Measurements from ENCODE around the gene ZNF532.

Gene ZNF532

DNA sequence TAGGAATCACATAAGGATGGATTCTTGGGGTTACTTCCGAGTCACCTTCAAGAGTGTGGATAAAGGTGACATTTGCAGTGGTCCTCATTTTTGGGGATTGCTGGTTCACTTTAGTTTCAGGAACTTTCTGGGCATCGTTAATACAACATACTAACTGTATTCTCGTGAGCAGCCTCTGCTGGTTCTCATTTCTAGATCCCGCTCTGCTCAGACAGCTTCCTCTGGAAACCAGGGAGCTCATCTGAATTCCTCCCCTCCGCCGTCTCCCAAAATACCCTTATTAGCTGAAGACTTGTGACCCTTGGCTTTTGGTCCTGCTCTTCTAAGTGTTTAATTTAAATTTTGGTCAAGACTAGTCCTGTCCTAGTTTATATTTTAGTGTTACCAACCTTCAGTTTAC, 64.5 kb downstream of the ZNF532 start:
- TF ChIP-seq, protein P1, sequence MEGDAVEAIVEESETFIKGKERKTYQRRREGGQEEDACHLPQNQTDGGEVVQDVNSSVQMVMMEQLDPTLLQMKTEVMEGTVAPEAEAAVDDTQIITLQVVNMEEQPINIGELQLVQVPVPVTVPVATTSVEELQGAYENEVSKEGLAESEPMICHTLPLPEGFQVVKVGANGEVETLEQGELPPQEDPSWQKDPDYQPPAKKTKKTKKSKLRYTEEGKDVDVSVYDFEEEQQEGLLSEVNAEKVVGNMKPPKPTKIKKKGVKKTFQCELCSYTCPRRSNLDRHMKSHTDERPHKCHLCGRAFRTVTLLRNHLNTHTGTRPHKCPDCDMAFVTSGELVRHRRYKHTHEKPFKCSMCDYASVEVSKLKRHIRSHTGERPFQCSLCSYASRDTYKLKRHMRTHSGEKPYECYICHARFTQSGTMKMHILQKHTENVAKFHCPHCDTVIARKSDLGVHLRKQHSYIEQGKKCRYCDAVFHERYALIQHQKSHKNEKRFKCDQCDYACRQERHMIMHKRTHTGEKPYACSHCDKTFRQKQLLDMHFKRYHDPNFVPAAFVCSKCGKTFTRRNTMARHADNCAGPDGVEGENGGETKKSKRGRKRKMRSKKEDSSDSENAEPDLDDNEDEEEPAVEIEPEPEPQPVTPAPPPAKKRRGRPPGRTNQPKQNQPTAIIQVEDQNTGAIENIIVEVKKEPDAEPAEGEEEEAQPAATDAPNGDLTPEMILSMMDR (IDR thresholded peaks at IDR 0.05; ENCODE audit: control insufficient read depth, extremely low read depth, insufficient read depth), result no peak
- DNase-seq (ENCODE audit: low read depth), result no peak
- no peak overlapping the region for H3K4me3 ChIP-seq (ENCODE audit: low read depth, low read length)

DNA sequence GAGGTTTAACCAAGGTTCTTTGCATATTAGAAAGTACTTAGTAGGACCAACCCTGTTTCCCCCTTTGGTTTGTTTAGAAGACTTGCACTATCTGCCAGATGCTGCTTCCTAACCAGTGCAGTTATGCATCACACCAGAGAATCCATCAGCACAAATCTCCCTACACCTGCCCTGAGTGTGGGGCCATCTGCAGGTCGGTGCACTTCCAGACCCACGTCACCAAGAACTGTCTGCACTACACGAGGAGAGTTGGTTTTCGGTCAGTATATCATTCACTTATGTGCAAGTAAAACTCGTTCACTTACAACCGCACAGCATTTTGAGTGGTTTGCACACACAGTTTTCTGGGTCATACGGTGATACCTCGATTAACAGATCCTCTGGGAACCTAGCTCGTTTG, 69.7 kb downstream of the ZNF532 start:
- TF ChIP-seq, protein P1 (IDR thresholded peaks at IDR 0.05; ENCODE audit: control insufficient read depth, extremely low read depth, insufficient read depth), result no peak
- no peak for DNase-seq (ENCODE audit: low read depth)
- H3K4me3 ChIP-seq (ENCODE audit: low read depth, low read length), result no peak overlapping the region

DNA sequence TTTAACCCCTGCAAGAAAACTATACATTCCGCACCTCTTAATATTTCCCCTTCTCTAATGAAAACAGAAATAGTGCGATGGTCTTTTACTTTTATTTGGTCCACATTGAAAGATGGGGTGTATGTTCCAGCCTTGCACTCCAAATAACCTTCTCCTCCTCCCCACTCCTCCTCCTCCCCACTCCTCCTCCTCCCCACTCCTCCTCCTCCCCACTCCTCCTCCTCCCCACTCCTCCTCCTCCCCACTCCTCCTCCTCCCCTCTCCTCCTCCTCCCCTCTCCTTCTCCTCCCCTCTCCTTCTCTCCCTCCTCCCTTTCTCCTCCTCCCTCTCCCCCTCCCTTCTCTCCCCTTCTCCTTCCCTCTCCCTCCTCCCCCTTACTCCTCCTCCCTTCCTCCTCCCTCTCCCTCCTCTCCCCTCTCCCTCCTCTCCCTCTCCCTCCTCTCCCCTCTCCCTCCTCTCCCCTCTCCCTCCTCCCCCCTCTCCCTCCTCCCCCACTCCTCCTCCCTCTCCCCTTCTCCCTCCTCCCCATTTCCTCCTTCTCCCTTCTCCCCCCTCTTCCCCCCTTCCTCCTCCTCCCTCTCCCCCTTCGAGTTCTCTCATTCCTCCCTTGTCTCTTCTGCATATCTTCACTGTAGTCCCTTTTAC, 70.4 kb downstream of the ZNF532 start:
- TF ChIP-seq, protein P1 (IDR thresholded peaks at IDR 0.05; ENCODE audit: control insufficient read depth, extremely low read depth, insufficient read depth), result no peak

DNA sequence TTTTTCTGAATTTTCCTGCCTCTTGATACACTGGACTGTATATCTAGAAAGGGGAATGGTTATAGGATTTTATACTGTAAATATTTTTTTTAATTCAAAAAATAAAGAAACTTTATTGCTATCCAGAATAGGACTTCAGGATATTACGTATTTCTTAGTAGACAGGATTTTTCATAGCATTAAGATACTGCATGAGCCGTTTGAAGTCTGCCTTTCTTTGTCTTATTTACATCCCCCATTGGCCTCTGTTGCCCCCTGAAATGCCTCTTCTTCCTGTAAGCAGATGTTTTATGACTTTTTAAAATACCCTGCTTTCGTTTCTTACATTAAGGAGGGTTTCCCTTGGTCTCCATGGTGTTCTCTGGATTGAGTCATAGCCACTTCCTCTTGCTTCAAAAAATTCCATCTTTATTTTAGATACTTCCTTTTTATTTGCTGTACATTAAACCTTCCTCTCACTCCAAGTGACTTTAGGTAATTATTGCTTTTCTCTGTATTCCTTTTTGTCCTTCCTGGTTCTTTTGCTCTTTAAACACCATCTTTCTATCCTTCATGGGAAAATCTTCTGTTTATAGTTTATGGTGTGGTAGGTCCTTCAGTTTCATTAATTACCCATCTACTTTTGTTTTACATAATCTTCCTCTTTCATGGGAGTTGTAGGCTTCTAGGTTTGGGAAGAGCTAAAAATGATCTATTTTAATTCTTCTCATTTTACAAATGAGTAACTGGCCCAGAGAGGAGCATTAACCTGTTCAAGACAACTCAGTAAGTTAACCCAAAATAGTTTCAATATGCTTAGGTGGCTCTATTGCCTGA, 72.6 kb downstream of the ZNF532 start:
- TF ChIP-seq, protein P1 (IDR thresholded peaks at IDR 0.05; ENCODE audit: control insufficient read depth, extremely low read depth, insufficient read depth), result no peak
- no peak for DNase-seq (ENCODE audit: low read depth)
- no peak overlapping the region for H3K4me3 ChIP-seq (ENCODE audit: low read depth, low read length)

More for the DNA sequence above, 70.4 kb downstream of the ZNF532 start:
- DNase-seq (ENCODE audit: low read depth), result no peak
- no peak overlapping the region for H3K4me3 ChIP-seq (ENCODE audit: low read depth, low read length)

DNA sequence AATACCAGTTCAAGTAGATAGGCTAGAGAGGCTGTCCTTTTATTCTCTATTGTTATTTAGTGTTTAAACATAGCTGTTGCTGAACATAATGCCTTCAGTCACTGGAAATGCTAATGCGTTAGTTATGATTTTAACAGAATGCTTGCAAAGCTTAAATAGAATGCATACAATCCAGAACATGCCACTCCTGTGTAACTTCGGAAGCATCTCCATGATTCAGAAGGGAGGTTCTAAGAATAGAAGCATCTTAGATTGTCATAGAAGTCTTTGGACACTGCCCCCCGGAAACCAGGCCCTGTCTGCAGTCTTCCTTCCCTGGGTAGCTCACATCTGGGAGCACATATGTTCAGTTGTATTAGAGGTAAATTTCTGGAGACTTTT, 73.2 kb downstream of the ZNF532 start:
- H3K4me3 ChIP-seq (ENCODE audit: low read depth, low read length), result no peak overlapping the region
- no peak for DNase-seq (ENCODE audit: low read depth)
- TF ChIP-seq, protein P1 (IDR thresholded peaks at IDR 0.05; ENCODE audit: control insufficient read depth, extremely low read depth, insufficient read depth), result no peak

DNA sequence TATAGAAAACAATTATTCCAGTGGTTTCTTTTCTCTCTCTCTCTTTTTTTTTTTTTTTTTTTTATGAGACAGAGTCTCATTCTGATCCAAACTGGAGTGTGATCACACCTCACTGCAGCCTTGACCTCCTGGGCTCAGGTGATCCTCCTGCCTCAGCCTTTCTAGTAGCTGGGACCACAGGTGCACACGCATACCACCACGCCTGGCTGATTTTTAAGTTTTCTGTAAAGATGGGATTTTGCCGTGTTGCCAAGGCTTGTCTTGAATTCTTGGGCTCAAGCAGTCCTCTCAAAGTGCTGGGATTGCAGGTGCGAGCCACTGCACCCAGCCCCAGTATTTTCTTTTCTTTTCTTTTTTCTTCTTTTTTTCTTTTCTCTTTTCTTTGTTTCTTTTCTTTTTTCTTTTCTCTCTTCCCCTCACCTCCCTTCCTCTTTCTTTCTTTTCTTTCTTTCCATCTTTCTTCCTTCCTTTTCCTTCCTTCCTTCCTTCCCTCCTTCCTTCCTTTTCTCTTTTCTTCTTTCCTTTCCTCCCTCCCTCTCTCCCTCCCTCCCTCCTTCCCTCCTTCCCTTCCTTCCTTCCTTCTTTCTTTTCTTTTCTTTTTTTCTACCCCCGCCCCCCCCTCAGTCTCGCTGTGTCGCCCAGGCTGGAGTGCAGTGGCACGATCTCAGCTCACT, 76.9 kb downstream of the ZNF532 start:
- DNase-seq (ENCODE audit: low read depth), result no peak
- TF ChIP-seq, protein P1 (IDR thresholded peaks at IDR 0.05; ENCODE audit: control insufficient read depth, extremely low read depth, insufficient read depth), result no peak
- no peak overlapping the region for H3K4me3 ChIP-seq (ENCODE audit: low read depth, low read length)
